SU-DHL-6 (cell line): ENCODE measurements around the gene MGAM2.

Source experiments
- CTCF ChIP-seq: fragments of 200-600 bp; sonication (generic); IDR thresholded peaks from one replicate; pipeline ENCODE4 v1.5.1; 2017; ENCODE audit warnings: antibody characterized with exemption, mild to moderate bottlenecking, low read length, moderate library complexity; ENCODE audit not compliant: insufficient read depth, poor library complexity, severe bottlenecking
- EZH2phosphoT487 ChIP-seq: fragments of 200-600 bp; sonication (generic), shearing (Covaris generic); conservative IDR thresholded peaks from 2 replicates; pipeline ENCODE4 v1.6.1; 2018; ENCODE audit warnings: mild to moderate bottlenecking, antibody characterized with exemption, low read length, moderate library complexity, mixed read lengths

GRCh38 chr7:142150356-142150755 lies 38.8 kb downstream of the MGAM2 start:
- no peak for TF ChIP-seq CTCF
- TF ChIP-seq EZH2phosphoT487, result no peak
